GDM1 (cell line): ENCODE measurements around the gene DISP3.

Experiments used
- DNase-seq: peaks from one replicate; lab custom pipeline; 2025; lab: John Stamatoyannopoulos, UW

DISP3 gene

GRCh38 chr1:11461531-11462137, 17.3 kb upstream of the DISP3 start:
- no peak for DNase-seq

- no peak for DNase-seq
Observed at GRCh38 chr1:11462224-11462923, 16.6 kb upstream of the DISP3 start.

GRCh38 chr1:11463177-11463576, 15.8 kb upstream of the DISP3 start:
- no peak for DNase-seq

GRCh38 chr1:11465307-11465706, 13.6 kb upstream of the DISP3 start:
- DNase-seq = no peak

- no peak for DNase-seq
Observed at GRCh38 chr1:11466416-11466815, 12.5 kb upstream of the DISP3 start.

GRCh38 chr1:11468878-11469277, 10.1 kb upstream of the DISP3 start:
- DNase-seq = no peak

- no peak for DNase-seq
Observed at GRCh38 chr1:11470912-11471311, 8.0 kb upstream of the DISP3 start.

GRCh38 chr1:11471473-11471872, 7.5 kb upstream of the DISP3 start:
- DNase-seq = no peak

GRCh38 chr1:11472284-11472683, 6.7 kb upstream of the DISP3 start:
- no peak for DNase-seq

GRCh38 chr1:11472741-11473140, 6.2 kb upstream of the DISP3 start:
- DNase-seq = no peak

- no peak for DNase-seq
Observed at GRCh38 chr1:11473491-11474034, 5.4 kb upstream of the DISP3 start.

- DNase-seq = no peak
Observed at GRCh38 chr1:11474826-11475225, 4.1 kb upstream of the DISP3 start.

- no peak for DNase-seq
Observed at GRCh38 chr1:11475748-11476147, 3.2 kb upstream of the DISP3 start.

GRCh38 chr1:11479375-11479979, 522 bp downstream of the DISP3 start:
- no peak for DNase-seq

- no peak for DNase-seq
Observed at GRCh38 chr1:11481019-11481418, 2.1 kb downstream of the DISP3 start.

GRCh38 chr1:11482198-11482597, 3.2 kb downstream of the DISP3 start:
- no peak for DNase-seq

GRCh38 chr1:11482701-11483479, 3.9 kb downstream of the DISP3 start:
- no peak for DNase-seq

- DNase-seq = no peak
Observed at GRCh38 chr1:11483581-11484320, 4.8 kb downstream of the DISP3 start.

GRCh38 chr1:11484321-11484655, 5.3 kb downstream of the DISP3 start:
- no peak for DNase-seq

- DNase-seq = no peak
Observed at GRCh38 chr1:11485191-11485590, 6.2 kb downstream of the DISP3 start.

GRCh38 chr1:11486231-11487009, 7.5 kb downstream of the DISP3 start:
- DNase-seq = no peak
